Inflammatory macrophage treated with lipopolysaccharide for 4 hours (primary cell): Measurements from ENCODE around the gene ARID1B.
A peak's percentile ranks its signal among the peaks of the same experiment; 100 is the strongest.

Experiments
- DNase-seq: peaks from one replicate; pipeline ENCODE4 v3.0.0-alpha.2; 2020

Gene ARID1B

DNA sequence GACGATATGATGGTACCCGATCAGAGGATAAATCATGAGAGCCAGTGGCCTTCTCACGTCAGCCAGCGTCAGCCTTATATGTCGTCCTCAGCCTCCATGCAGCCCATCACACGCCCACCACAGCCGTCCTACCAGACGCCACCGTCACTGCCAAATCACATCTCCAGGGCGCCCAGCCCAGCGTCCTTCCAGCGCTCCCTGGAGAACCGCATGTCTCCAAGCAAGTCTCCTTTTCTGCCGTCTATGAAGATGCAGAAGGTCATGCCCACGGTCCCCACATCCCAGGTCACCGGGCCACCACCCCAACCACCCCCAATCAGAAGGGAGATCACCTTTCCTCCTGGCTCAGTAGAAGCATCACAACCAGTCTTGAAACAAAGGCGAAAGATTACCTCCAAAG is 423.9 kb downstream of the ARID1B start:
- DNase-seq, result no peak

DNA sequence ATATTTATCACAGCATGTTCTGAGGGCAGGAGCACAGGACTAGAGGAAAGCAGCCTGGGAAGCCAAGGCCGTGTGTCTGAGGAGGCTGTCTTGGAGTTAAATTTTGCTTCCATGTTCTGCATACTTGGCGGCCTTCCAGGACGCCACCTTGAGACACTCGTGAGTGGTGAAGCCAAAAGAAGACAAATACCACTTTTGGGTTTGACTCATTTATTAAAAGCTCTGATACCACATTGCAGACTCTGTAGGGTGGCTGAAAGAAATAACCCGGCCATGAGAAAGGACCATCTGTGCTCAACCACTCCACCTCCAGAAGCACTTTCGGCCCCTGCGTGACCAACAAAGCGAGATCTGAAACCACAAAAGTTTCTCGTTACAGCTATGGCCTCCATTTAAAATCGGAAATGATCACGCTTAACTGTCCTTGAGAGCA is 426.1 kb downstream of the ARID1B start:
- no peak for DNase-seq

DNA sequence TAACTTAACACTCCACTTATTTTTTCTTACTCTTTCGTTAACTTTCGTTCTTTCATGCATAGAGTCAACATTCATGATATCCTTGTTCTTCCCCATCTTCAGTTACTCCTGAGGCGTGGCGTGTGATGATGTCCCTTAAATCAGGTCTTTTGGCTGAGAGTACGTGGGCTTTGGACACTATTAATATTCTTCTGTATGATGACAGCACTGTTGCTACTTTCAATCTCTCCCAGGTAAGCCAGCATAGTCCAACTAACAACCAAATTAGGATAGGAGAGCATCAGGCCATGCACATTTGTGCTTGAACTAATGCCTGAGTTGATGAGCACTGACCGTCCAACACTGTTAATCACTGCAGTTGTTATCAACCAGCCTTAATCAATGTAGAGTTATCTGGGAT is 426.6 kb downstream of the ARID1B start:
- DNase-seq, result no peak

DNA sequence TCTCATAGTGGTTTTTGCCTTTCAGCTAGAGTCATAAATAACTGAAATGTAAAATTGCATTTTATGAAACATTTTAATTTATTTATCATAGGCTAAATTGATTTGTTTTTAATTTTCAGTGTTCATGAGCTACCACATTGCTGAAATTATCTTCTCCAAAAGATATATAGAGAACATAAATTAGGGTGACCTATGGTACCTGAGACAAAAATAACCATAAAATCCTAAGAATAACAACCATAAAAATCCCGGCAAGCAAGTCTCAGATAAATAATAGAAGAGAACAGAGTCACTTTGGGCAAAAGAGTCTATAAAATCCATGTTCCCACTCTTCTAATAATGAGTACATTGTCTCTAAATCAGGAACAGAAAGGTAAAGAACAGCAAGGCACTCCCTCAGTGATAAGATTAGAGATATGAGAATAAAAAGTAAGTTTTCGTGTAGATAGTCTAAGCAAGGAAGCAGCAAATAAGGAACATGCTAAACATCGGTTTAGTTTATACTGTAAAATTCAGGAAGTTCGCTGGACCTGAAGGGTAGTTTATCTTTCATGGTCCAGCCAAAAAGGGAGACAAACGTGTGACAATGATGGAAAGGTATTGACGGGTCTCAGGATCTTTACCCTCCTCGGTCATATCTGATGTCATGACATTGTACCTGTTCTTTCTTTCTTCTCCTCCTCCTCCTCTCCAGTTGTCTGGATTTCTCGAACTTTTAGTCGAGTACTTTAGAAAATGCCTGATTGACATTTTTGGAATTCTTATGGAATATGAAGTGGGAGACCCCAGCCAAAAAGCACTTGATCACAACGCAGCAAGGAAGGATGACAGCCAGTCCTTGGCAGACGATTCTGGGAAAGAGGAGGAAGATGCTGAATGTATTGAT is 428.5 kb downstream of the ARID1B start:
- no peak for DNase-seq

DNA sequence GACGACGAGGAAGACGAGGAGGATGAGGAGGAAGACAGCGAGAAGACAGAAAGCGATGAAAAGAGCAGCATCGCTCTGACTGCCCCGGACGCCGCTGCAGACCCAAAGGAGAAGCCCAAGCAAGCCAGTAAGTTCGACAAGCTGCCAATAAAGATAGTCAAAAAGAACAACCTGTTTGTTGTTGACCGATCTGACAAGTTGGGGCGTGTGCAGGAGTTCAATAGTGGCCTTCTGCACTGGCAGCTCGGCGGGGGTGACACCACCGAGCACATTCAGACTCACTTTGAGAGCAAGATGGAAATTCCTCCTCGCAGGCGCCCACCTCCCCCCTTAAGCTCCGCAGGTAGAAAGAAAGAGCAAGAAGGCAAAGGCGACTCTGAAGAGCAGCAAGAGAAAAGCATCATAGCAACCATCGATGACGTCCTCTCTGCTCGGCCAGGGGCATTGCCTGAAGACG is 429.2 kb downstream of the ARID1B start:
- no peak for DNase-seq

DNA sequence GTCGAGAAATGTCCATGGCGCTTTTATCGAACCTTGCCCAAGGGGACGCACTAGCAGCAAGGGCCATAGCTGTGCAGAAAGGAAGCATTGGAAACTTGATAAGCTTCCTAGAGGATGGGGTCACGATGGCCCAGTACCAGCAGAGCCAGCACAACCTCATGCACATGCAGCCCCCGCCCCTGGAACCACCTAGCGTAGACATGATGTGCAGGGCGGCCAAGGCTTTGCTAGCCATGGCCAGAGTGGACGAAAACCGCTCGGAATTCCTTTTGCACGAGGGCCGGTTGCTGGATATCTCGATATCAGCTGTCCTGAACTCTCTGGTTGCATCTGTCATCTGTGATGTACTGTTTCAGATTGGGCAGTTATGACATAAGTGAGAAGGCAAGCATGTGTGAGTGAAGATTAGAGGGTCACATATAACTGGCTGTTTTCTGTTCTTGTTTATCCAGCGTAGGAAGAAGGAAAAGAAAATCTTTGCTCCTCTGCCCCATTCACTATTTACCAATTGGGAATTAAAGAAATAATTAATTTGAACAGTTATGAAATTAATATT is 430.4 kb downstream of the ARID1B start:
- DNase-seq, result no peak

DNA sequence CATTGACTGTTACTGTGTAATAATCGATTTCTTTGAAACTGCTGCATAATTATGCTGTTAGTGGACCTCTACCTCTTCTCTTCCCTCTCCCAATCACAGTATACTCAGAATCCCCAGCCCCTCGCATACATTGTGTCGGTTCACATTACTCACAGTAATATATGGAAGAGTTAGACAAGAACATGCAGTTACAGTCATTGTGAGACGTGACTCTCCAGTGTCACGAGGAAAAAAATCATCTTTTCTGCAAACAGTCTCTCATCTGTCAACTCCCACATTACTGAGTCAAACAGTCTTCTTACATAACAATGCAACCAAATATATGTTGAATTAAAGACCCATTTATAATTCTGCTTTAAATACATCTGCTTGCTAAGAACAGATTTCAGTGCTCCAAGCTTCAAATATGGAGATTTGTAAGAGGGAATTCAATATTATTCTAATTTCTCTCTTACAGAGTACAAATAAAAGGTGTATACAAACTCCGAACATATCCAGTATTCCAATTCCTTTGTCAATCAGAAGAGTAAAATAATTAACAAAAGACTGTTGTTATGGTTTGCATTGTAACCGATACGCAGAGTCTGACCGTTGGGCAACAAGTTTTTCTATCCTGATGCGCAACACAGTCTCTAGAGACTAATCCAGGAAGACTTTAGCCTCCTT is 432.8 kb downstream of the ARID1B start:
- DNase-seq, result no peak

DNA sequence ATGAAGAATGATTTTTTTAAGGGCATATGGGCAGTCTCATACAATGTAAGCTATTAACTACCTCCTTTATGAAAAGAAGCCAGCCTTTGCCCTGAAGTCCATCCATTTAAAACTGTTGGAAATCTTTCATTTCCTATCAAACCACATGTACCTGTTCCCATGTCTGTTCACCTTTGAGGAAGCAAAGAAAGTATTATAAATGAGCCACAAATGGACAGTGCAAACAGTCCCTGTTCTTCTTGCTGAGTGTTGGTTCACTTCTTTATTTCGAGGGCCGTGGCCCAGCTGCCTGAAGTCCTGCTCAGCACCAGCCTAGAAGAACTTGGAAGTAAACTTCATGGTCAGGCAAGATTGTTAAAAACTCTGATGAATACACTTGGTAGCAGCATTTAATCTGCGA is 433.8 kb downstream of the ARID1B start:
- DNase-seq, result no peak

DNA sequence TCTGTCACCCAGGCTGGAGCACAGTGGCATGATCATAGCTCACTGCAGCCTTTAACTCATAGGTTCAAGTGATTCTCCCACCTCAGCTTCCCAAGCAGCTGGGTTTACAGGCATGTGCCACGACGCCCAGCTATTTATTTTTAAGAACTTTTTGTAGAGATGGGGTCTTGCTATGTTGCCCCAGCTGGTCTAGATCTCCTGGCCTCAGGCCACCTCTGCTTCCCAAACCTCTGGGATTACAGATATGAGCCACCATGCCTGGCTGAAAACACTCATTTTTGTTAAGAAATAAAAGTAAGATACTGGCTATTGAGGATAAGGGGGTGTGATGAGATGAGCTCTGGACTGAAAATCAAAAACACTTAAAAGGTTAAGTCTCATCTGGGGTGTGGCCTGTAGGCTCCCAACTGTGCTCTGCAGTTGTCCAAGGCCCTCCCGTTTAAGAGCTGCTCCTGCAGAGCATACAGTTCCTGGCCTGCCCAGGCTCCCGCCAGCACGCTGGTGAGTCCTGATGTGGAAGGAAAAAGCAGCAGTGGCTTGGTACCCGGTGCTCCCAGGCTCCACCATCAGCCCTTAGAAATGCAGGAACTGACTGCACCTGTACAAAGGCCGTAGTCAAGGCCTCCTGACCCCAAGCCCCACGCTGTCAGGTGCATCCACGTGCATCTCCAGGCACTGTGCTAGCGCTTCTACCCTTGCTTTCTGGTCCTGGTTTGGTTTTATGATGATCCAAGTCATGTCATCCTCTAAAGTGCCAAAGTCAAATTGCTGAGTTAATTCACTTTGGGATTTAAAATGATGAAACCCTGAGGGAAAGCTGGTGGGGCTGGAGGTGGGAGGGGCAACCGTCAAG is 434.7 kb downstream of the ARID1B start:
- DNase-seq, result no peak

DNA sequence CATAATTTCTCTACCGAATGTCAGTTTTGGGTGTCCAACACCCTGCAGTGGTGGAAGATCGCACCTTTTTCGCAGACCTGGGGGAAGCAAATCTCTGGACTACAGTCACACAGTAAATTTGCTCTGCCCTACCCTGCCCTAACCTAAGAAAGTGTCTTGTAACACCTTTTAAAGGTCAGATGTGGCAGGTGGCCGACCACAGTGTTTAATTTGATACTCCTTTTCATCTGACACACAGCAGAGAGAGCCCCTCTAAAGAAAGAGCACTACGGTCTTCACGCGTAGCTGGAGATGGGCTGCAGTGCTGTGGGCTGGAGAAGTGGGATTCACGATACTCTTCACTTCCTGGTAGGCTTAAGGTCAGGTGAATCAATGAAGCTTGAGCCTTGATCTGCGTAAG is 436.2 kb downstream of the ARID1B start:
- no peak for DNase-seq

DNA sequence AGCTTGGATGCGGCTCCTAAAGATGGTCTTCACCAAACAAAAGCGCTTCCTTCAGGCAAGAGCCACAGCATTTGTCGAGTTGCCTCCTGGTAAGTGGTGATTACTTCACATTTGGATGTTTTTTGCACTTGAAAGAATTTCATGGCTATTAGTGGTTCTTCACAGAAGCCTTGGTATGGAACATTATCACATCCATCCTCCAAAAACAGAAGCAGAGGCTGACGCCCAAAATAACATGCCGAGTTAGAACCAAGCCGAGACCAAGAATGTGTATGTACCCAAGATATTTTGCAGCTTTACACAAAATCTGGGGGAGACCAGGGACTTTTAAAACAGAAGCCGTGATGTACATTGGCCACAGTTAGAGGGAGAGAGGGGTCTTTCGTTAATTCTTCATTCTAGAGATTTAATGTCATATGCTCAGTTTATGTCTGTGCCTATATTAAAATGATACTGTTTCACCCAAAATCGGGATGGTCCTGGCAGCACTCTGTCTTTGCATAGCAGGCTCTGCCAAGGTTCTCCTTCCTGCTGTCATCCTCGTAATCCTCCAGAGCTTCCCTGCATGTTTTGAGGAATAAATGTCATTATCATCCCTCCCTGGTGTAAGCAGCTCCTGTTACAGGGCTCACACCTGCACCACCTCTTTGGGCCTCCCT is 436.9 kb downstream of the ARID1B start:
- DNase-seq, result no peak

DNA sequence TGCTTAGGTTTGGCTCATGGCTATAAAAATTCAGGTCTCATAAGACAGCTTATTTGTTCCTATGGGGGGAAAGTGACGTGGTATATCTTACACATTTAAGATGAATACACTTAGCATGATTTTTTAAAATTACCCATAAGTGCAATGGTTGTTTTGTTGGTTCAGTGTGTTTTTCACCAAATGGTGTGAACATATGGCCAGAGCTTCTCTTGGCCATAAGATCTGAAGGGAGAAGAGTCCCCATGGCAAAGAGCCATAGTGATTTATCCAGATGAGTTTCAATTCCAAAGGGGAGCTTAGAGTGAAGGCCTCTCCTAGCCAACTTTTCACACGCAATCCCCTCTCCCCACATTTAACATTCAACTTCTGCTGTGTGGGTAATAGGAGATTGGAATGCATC is 438.5 kb downstream of the ARID1B start:
- no peak for DNase-seq

DNA sequence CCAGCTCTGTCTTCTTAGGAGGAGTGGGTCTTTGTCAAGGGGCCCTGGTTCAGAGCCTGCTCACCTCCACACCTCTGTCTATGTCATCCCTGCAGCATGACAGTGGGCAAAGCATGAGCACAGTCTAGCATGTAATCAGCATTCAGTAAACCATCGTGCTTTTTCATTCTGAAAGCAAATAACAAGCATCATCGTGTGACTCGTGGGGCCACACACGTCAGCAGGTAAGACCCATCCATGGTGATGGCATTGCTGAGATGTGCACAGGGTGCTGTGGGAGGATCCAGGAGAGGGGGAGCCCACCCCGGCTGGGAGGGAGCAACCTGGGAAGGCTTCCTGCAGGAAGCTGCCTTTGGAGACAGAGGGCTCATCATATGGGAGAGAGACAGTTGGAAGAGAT is 439.4 kb downstream of the ARID1B start:
- no peak for DNase-seq

DNA sequence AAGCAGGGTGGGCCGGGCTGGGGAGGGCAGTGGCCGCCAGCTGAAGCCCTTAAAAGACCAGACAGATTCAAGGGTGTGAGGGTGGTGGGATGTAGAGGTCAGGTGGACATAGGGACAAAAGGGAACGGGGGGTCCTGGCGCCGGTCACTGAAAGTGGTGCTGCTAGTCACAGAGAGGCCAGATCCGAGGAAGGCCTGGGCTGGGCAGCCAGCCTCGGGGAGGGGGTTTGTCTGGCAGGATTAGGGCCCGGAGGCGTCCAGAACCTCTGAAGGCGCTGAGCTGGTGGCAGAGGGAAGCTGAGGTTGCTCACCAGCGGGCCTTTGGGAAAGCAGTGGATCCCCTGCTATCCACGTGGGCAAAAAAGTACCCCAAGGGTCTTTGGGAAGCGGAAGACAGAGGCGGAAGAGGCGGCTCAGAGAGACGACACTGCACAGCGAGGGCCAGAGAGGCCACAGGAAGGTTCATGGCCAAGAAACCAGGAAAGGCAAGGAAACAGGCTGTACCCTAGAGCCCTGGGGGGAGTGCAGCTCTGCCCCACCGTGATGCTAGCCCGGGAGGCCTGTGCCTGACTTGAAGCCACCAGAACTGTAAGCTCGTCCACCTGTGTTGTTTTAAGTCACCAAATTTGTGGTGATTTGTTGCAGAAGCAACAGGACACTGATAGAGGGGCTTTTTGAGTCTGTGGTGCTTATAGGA is 440.2 kb downstream of the ARID1B start:
- no peak for DNase-seq

DNA sequence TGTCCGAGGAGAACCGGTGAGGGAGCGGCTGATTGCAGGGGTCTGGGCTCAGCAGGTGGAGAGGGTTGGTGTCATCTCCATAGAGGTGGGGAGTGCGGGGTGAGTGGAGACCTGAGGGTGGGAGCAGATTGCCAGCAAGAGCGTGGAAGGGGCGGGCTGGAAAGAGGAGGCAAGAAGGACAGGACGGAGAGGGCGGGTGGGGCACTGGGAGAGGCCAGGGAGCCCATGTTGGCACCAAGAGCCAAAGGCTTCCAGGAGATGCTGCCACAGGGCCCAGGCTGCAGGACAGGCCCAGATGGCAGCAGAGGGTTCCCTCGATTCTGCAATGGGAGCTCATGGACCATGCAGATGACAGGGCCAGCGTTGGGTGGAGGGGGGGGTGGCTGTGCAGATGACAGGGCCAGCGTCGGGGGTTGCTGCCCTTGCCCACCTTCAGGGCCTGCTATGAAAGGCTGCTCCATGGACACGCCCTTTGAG is 440.8 kb downstream of the ARID1B start:
- DNase-seq, result no peak

DNA sequence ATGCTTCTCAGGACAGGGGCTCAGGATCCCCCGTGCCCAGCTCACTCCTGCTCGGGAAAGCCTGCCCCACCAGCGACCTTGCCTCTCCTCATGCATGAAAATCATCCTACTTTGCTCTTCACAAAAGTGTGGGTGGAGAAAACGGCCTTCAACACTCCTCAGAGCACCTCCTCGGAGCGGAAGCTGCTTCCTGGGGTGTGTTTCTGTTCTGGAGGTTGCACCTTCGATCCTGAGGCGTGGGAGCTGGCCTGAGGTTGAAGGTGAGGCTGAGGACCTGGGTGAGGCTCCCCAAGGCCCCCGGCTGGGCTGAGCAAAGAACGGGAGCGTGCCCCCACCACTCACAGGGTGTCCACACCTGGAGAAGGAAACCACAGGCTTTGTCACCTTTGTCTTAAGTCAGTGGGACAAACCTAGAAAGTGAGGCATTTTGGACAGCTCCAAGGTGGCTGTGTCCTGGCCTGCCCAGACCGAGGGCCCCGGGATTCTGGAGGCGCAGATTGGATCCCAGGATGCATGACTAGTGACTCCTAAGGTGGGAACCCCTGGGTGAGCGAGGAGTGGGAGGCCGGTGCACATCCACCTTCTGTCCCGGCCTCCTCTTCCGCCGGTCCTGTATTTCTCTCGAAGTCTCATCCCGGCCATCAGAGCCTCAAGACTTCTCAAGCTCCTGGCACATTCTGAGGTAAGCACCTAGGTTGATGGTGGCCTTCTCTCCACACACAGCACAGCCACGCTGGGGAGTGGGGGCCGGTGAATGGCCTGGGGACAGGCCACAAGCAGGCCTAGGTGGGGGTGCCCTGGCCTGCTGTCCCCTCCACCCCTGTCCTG is 441.4 kb downstream of the ARID1B start:
- no peak for DNase-seq

DNA sequence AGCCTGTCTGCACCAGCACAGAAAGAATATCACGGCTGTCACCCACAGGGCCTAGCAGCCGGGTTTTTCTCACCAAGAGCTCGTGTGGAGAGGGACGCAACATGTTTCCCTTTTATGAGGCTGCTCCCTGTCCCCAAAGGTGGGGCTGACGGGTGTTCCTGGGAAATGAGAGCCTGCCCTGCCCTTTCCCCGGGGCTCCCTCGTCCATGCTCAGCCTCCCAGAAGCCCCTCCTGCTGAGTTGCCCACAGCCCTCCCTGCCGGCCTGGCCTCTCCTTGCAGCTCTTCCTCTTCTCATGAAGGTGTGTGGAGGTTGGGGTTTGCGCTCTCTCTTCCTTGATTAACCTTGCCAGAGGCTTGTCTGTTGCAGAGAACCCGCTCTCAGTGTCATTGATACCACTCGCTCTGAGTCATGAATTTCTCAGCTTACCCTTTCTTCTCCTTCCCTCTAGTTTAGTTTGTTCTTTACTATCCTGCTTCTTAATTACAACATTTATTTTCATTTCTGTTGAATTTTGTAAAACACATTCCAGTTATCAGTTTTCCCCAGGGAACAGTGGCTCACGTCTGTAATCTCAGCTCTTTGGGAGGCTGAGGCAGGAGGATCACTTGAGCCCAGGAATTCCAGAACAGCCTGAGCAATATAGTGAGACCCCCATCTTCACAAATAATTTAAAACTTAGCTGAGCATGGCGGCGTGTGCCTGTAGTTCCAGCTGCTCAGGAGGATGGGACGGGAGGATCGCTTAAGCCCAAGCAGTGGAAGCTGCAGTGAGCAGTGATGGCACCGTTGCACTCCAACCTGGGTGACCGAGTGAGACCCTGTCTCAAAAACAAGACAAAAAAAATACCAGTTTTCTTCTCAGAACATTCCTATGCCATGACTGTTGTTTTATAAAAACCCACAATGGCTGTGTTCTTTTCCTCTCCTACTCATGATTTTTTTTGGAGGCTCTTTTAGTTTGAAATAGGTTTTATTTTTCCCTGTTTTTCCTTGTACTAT is 442.3 kb downstream of the ARID1B start:
- DNase-seq, result no peak

DNA sequence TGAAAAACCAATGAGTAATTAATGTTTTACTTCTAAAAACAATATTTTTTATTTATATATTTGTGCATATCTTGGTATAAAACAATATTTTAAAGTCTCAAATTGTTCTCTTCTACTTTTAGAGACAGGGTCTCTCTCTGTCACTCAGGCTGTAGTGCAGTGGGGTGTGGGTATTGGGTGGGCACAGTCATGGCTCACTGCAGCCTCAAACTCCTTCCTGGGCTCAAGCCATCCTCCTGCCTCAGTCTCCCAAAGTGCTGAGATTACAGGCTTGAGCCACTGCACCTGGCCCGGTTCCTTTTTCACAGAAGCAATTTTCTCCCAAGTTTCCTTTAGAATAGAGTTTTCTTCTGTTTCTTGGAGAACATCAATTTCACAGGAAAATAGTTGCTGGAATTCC is 443.3 kb downstream of the ARID1B start:
- no peak for DNase-seq

DNA sequence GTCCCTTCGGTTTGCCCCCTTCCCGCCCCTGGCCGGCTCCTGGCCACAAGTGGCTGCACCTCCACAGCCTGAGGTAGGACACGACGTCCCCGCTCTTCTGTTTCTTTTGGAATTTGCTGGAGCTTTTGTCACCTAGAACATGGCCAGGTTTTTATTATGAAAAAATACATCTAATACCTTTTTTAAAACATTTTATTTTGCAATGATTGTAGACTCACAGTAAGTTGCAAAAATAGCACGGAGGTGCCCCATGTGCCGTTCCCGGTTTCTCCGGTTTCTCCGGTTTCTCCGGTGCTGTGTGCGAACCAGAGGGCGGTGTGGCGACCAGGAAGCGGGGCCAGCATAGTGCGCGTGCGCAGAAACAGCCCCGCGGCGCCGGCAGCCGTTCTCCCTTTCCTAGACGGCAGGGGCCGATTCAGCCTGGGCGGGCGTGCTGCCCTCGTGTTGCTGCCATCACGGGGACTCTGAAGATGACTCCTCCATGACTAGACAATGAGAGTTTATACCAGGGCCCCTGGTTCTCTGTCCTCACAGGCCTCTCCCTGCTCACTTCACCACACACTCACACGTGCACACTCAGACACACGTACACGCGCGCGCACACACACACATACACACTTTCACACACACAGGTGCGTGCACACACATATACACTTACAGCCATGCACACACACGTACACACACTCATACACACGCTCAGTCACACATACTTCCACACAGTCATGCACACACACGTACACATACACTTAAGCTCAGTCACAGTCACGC is 444.1 kb downstream of the ARID1B start:
- DNase-seq, result peak; percentile 89
